ENCODE measurements around the gene CNR1.

The CNR1 gene

DNA sequence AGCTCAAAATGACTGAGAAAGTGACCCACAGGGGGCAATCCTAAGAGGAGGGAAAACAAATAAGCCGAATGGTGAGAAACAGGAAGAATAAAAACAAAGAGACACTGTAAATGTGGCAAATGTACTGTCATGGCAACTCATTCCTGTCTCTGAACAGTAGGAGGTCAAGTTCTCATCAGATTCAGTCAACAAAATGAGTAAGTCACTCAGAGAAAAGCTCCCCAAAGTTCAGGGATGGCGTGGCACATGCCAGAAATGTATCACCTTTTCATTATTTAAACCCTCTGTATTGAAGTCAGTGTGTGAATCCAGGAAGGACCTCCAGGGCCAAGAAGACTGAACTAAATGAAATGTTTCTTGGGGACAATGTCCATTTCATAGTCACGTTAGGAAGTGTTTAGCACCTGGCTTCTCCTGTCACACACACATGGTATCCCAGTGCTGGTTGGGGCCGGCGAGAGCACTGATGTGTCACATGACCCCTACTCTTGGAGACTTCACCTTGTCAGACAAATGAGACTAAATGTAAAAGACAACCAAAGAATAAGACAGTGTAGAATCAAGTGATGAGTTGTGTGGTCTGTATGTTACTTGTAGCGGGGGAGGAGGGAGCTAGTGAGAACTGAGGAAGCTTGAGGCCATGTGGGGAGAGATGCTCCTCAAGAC, 20.7 kb downstream of the CNR1 start:
- H3K9me3 ChIP-seq (ENCODE audit: control insufficient read depth in 2 of 2, low read length in 2 of 2) = no peaks in the 10 kb centered on the region

DNA sequence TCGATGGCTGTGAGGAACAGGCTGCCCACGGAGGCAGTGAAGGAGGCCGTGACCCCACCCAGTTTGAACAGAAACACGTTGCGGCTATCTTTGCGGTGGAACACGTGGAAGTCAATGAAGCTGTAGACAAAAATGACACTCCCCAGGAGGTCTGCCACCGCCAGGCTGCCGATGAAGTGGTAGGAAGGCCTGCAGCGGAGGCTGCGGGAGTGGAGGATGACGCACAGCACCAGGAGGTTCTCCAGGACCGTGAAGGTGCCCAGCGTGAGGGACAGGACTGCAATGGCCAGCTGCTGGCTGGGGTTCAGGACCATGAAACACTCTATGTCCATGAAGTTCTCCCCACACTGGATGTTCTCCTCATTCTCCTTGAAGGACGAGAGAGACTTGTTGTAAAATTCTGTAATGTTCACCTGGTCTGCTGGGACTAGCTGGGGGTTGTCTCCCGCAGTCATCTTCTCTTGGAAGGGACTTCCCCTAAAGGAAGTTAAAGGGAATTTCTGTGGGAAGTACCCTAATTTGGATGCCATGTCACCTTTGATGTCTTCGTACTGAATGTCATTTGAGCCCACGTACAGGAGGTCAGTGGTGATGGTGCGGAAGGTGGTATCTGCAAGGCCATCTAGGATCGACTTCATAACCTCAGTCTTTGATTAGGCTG, 21.4 kb downstream of the CNR1 start:
- H3K36me3 ChIP-seq (ENCODE audit: control insufficient read depth in 2 of 2, insufficient read depth in 2 of 2, low read length in 2 of 2) = no peaks in the 10 kb centered on the region
- H3K27ac ChIP-seq (ENCODE audit: low read depth in 2 of 2, low read length in 2 of 2) = no peak overlapping the region
- H3K9me3 ChIP-seq (ENCODE audit: control insufficient read depth in 2 of 2, low read length in 2 of 2) = no peaks in the 10 kb centered on the region
- H3K9ac ChIP-seq (ENCODE audit: low read depth in 1 of 2, low read length in 2 of 2) = no peak overlapping the region
- H3K27me3 ChIP-seq (ENCODE audit: control insufficient read depth in 2 of 2, insufficient read depth in 2 of 2, low read length in 2 of 2) = no peaks in the 10 kb centered on the region
- no peak overlapping the region for H3K4me3 ChIP-seq (ENCODE audit: low read length in 2 of 2)
- no peaks in the 10 kb centered on the region for H3K4me1 ChIP-seq (ENCODE audit: control insufficient read depth in 2 of 2, insufficient read depth in 2 of 2, low read length in 2 of 2)

More for the DNA sequence above, 20.7 kb downstream of the CNR1 start:
- Histone ChIP-seq H3K27me3 (ENCODE audit: control insufficient read depth in 2 of 2, insufficient read depth in 2 of 2, low read length in 2 of 2) (no peaks in the 10 kb centered on the region), H3K4me3 (ENCODE audit: low read length in 2 of 2) (no peak overlapping the region), H3K4me1 (ENCODE audit: control insufficient read depth in 2 of 2, insufficient read depth in 2 of 2, low read length in 2 of 2) (no peaks in the 10 kb centered on the region), H3K36me3 (ENCODE audit: control insufficient read depth in 2 of 2, insufficient read depth in 2 of 2, low read length in 2 of 2) (no peaks in the 10 kb centered on the region), H3K9ac (ENCODE audit: low read depth in 1 of 2, low read length in 2 of 2) (no peak overlapping the region), H3K27ac (ENCODE audit: low read depth in 2 of 2, low read length in 2 of 2) (no peak overlapping the region)

DNA sequence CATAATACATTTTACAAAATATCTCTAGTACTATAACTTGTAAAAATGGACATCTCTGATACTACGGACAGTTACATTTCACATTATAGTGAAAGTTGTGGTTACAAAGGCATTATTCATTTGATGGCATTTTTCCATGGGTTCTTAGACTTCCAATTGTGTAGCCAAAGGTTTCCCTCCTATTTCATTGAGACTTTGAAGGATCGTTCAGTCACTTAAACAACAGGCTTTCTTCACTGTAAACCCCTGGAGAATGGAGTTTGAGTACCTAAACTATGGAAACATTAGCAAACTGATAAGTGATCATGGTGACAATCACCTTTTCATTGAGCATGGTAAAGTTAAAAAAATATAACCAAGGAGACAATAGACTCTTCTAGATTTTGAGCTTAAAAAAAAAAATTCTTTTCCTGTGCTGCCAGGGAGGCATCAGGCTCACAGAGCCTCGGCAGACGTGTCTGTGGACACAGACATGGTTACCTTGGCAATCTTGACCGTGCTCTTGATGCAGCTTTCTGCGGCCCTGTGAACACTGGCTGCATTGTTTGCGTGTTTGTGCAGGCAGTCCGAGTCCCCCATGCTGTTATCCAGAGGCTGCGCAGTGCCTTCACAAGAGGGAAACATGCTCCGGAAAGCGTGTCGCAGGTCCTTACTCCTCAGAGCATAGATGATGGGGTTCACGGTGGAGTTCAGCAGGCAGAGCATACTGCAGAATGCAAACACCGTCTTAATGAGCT, 22.6 kb downstream of the CNR1 start:
- Histone ChIP-seq H3K9ac (ENCODE audit: low read depth in 1 of 2, low read length in 2 of 2) (no peak overlapping the region), H3K27me3 (ENCODE audit: control insufficient read depth in 2 of 2, insufficient read depth in 2 of 2, low read length in 2 of 2) (no peaks in the 10 kb centered on the region), H3K27ac (ENCODE audit: low read depth in 2 of 2, low read length in 2 of 2) (no peak overlapping the region), H3K36me3 (ENCODE audit: control insufficient read depth in 2 of 2, insufficient read depth in 2 of 2, low read length in 2 of 2) (no peaks in the 10 kb centered on the region), H3K4me3 (ENCODE audit: low read length in 2 of 2) (no peak overlapping the region), H3K9me3 (ENCODE audit: control insufficient read depth in 2 of 2, low read length in 2 of 2) (no peaks in the 10 kb centered on the region), H3K4me1 (ENCODE audit: control insufficient read depth in 2 of 2, insufficient read depth in 2 of 2, low read length in 2 of 2) (no peaks in the 10 kb centered on the region)

DNA sequence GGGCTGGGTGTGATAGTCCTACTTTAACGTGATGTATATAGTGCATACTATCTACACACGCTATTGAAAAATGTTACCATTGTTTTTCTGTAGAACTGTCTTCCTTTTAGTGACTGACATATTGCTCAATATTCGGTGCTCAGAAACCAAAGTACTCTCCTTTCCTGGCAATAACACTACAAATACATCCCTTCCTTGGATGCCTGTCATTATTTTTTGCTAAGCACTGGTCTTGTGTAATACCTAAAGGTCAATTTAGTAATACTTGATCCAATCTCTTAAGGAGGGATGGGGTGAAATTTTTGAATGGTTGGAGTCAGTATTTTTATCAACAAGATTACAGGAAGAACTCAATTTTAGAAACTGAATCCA, 23.9 kb downstream of the CNR1 start:
- no peaks in the 10 kb centered on the region for H3K36me3 ChIP-seq (ENCODE audit: control insufficient read depth in 2 of 2, insufficient read depth in 2 of 2, low read length in 2 of 2)
- no peaks in the 10 kb centered on the region for H3K27me3 ChIP-seq (ENCODE audit: control insufficient read depth in 2 of 2, insufficient read depth in 2 of 2, low read length in 2 of 2)
- H3K9ac ChIP-seq (ENCODE audit: low read depth in 1 of 2, low read length in 2 of 2) = no peak overlapping the region
- no peaks in the 10 kb centered on the region for H3K9me3 ChIP-seq (ENCODE audit: control insufficient read depth in 2 of 2, low read length in 2 of 2)
- no peak overlapping the region for H3K27ac ChIP-seq (ENCODE audit: low read depth in 2 of 2, low read length in 2 of 2)
- no peak overlapping the region for H3K4me3 ChIP-seq (ENCODE audit: low read length in 2 of 2)
- H3K4me1 ChIP-seq (ENCODE audit: control insufficient read depth in 2 of 2, insufficient read depth in 2 of 2, low read length in 2 of 2) = no peaks in the 10 kb centered on the region

DNA sequence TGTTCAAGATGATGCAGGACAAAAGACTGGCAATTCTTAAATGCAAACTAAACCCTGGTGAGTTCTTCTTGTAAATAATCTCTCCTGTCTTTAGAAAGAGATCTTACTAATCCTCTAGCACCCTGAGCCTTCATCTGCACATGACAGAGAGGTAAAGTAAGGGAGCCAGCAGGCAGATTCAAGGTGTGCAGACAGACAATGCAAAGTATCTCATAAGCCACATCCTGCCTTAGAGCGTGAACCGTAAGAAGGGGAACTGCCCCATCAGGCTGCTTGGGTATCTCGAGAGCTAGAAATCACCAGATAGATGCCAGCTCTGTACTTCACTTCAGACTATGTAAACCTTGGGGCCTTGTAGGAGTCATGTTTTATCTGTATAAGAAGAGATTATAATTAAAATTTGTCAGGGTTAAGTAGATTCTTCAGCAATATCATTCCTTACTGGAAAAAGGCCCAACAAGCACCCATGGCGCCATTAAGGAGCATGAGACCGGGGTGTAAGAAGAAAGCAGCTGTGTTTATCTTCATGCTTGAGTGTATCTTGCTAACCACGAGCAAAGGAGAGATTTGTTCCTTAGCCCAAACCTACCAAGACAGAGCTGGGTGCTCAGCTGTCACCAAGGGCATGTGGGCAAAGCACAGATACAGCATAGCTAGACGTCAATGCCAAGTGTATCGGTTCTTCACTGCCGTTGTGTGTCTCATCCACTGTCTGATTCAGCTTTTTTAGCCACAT, 24.4 kb downstream of the CNR1 start:
- H3K4me3 ChIP-seq (ENCODE audit: low read length in 2 of 2) = no peak overlapping the region
- H3K36me3 ChIP-seq (ENCODE audit: control insufficient read depth in 2 of 2, insufficient read depth in 2 of 2, low read length in 2 of 2) = no peaks in the 10 kb centered on the region
- no peak overlapping the region for H3K9ac ChIP-seq (ENCODE audit: low read depth in 1 of 2, low read length in 2 of 2)
- no peaks in the 10 kb centered on the region for H3K4me1 ChIP-seq (ENCODE audit: control insufficient read depth in 2 of 2, insufficient read depth in 2 of 2, low read length in 2 of 2)
- H3K27me3 ChIP-seq (ENCODE audit: control insufficient read depth in 2 of 2, insufficient read depth in 2 of 2, low read length in 2 of 2) = no peaks in the 10 kb centered on the region
- H3K27ac ChIP-seq (ENCODE audit: low read depth in 2 of 2, low read length in 2 of 2) = no peak overlapping the region
- H3K9me3 ChIP-seq (ENCODE audit: control insufficient read depth in 2 of 2, low read length in 2 of 2) = no peaks in the 10 kb centered on the region

DNA sequence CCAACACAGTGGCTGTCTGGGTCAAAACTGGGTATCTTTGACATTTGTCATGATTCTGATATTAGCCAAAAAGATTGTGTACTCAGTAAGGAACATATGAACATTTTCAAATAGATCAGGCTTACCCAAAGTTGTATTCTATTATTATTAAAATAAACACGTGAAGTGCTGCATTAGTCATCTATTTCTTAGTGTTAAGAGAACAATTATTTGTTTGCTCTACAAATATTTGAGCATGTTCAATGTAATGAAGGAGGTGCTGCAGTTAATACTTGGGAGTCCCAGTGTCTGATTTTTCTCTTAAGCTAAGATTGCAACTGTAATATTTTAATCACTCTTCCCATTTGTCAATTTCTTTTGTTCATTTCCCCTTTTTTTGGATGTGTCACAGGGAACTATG, 28.2 kb downstream of the CNR1 start:
- Histone ChIP-seq H3K36me3 (ENCODE audit: control insufficient read depth in 2 of 2, insufficient read depth in 2 of 2, low read length in 2 of 2) (no peaks in the 10 kb centered on the region), H3K4me1 (ENCODE audit: control insufficient read depth in 2 of 2, insufficient read depth in 2 of 2, low read length in 2 of 2) (no peaks in the 10 kb centered on the region), H3K9me3 (ENCODE audit: control insufficient read depth in 2 of 2, low read length in 2 of 2) (no peaks in the 10 kb centered on the region), H3K27me3 (ENCODE audit: control insufficient read depth in 2 of 2, insufficient read depth in 2 of 2, low read length in 2 of 2) (no peaks in the 10 kb centered on the region), H3K9ac (ENCODE audit: low read depth in 1 of 2, low read length in 2 of 2) (no peak overlapping the region), H3K4me3 (ENCODE audit: low read length in 2 of 2) (no peak overlapping the region), H3K27ac (ENCODE audit: low read depth in 2 of 2, low read length in 2 of 2) (no peak overlapping the region)

DNA sequence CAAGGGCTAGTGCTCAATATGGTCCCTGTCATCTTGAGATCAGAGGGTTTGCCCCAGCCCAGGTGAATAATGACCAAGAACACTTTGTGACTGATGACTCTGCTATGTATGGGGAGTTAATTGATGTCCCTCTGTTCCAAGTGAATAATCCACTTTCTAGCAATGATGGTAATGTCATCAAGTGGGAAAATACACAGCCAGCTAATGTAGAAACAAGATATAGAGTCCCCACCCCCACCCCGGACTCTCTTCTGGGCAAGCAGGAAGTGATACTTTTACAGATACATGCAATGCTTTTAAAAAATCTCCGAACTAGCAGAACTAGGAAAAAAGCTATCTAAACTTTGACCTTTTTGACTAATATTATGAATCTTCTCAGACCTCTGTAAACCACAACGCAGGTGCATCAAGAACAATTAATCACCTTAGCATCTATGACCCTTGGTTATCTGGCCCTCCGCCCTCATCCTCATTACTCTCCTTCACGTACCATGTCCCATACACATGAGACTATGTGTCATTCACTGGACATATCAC, 30.5 kb downstream of the CNR1 start:
- Histone ChIP-seq H3K9me3 (ENCODE audit: control insufficient read depth in 2 of 2, low read length in 2 of 2) (no peaks in the 10 kb centered on the region), H3K9ac (ENCODE audit: low read depth in 1 of 2, low read length in 2 of 2) (no peak overlapping the region), H3K27ac (ENCODE audit: low read depth in 2 of 2, low read length in 2 of 2) (no peak overlapping the region), H3K27me3 (ENCODE audit: control insufficient read depth in 2 of 2, insufficient read depth in 2 of 2, low read length in 2 of 2) (no peaks in the 10 kb centered on the region), H3K36me3 (ENCODE audit: control insufficient read depth in 2 of 2, insufficient read depth in 2 of 2, low read length in 2 of 2) (no peaks in the 10 kb centered on the region), H3K4me3 (ENCODE audit: low read length in 2 of 2) (no peak overlapping the region), H3K4me1 (ENCODE audit: control insufficient read depth in 2 of 2, insufficient read depth in 2 of 2, low read length in 2 of 2) (no peaks in the 10 kb centered on the region)

DNA sequence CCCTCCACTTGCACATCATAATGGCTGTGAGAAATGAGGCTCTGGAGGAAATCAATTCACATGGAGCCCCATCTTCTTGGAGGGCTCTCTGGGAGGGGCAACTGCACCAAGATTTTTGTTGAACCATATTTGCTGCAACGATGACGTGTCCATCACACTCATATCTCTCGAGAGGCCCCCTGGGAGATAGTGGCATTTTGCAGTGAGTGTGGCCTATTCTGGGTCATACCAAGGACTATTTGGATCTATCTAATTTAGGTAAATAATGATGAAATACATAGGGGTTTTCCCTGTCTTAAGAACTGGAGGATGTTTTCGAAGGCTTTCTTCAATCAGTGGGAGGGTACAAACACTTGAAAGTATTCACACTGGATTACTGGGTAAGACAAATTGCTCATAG, 31.6 kb downstream of the CNR1 start:
- H3K27me3 ChIP-seq (ENCODE audit: control insufficient read depth in 2 of 2, insufficient read depth in 2 of 2, low read length in 2 of 2) = no peaks in the 10 kb centered on the region
- no peaks in the 10 kb centered on the region for H3K4me1 ChIP-seq (ENCODE audit: control insufficient read depth in 2 of 2, insufficient read depth in 2 of 2, low read length in 2 of 2)
- no peaks in the 10 kb centered on the region for H3K36me3 ChIP-seq (ENCODE audit: control insufficient read depth in 2 of 2, insufficient read depth in 2 of 2, low read length in 2 of 2)
- H3K4me3 ChIP-seq (ENCODE audit: low read length in 2 of 2) = no peak overlapping the region
- H3K9me3 ChIP-seq (ENCODE audit: control insufficient read depth in 2 of 2, low read length in 2 of 2) = no peaks in the 10 kb centered on the region
- H3K27ac ChIP-seq (ENCODE audit: low read depth in 2 of 2, low read length in 2 of 2) = no peak overlapping the region
- H3K9ac ChIP-seq (ENCODE audit: low read depth in 1 of 2, low read length in 2 of 2) = no peak overlapping the region

DNA sequence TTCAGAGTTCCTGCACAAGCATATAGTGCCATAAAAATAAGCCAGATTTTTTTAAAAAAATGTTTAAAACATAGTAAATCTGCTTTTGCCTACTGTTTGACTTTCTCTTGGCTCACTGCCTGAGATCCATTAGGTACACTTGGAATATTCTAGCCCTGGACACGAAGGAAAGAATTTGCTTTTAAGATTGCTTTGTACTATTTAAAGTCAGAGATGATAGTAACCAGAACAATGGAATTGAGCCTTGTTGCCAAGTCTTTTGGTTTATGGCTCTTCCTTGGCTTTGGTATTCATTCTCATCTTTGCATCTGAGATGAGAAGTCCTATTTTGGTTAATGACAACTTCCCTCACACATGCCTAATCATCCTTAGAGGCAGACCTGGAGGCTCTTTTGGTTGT, 32.4 kb downstream of the CNR1 start:
- Histone ChIP-seq H3K27ac (ENCODE audit: low read depth in 2 of 2, low read length in 2 of 2) (no peak overlapping the region), H3K9me3 (ENCODE audit: control insufficient read depth in 2 of 2, low read length in 2 of 2) (no peaks in the 10 kb centered on the region), H3K27me3 (ENCODE audit: control insufficient read depth in 2 of 2, insufficient read depth in 2 of 2, low read length in 2 of 2) (no peaks in the 10 kb centered on the region), H3K9ac (ENCODE audit: low read depth in 1 of 2, low read length in 2 of 2) (no peak overlapping the region), H3K4me1 (ENCODE audit: control insufficient read depth in 2 of 2, insufficient read depth in 2 of 2, low read length in 2 of 2) (no peaks in the 10 kb centered on the region), H3K36me3 (ENCODE audit: control insufficient read depth in 2 of 2, insufficient read depth in 2 of 2, low read length in 2 of 2) (no peaks in the 10 kb centered on the region), H3K4me3 (ENCODE audit: low read length in 2 of 2) (no peak overlapping the region)
